Measurements from ENCODE around the gene CRYL1. TPM values are rescaled to one million over a fixed set of nuclear protein-coding genes. Genes with fewer than 3 reads are reported as not detected.

The CRYL1 gene
- total RNA-seq, 1 experiment from 2014 or later: 3.7 TPM

DNA sequence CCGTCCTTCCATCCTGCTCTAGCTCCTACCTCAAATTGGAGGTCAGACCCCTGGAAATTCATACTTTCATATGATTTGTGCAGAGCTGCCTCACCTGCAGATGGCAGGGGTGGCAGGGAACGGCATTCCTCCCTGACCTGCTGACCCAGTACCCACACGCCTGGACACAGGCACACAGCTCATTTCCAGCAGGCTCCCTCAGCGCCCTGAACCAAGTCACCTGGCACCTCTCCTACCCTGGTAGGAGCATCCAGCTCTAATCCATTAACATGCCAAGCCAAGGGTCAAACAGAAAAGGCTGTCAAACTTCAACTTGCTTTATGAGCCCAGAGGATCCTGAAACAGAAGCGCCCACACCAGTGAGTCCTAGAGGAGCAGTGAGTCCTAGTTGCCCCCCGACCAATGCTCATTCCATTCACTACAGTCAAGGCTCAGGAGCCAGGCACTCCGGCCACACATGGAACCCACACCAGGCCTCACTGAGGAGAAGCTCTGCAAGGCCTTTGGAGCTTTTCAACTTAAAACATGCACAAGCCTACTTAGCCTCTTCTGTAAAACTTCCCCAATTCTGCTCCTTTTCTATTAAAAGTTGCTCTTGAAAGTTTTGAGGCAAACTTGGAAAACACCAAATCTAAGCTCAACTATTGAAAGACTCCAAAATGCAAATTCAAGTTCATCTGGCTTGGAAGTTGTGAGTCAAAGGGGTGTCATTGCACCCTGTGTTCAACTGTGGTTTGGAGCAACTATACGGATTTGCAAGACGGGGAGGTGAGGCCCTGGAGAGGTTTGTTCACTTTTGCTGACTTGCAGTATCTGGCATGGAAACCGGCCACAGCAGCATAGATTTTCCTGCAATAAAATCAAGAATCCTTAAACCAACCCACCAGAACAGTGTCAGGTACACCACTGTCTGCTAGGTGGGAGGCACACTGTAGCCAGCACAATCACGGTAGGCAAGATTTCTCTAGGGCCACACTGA is 96.7 kb downstream of the CRYL1 start:
- Histone ChIP-seq H3K4me2 (ENCODE audit: insufficient read depth, insufficient read length, low read length) (no peak overlapping the region), H3K79me1 (ENCODE audit: insufficient read depth, low read depth, low read length, poor library complexity, severe bottlenecking) (no peaks in the 10 kb centered on the region), H2BK5ac (ENCODE audit: insufficient read length, low read length) (no peak overlapping the region), H3K18ac (ENCODE audit: insufficient read length, low read depth, low read length) (no peak overlapping the region), H2BK120ac (ENCODE audit: low read depth, low read length, poor library complexity, severe bottlenecking) (no peak overlapping the region), H2BK15ac (ENCODE audit: low read depth, low read length) (no peak overlapping the region), H3K79me2 (ENCODE audit: insufficient read depth, low read length) (no peaks in the 10 kb centered on the region), H3K9me3 (ENCODE audit: control insufficient read depth, low read depth, low read length) (no peaks in the 10 kb centered on the region), H4K20me1 (ENCODE audit: control insufficient read depth, insufficient read depth, insufficient read length) (no peaks in the 10 kb centered on the region), H3K23ac (ENCODE audit: insufficient read length, low read depth, low read length) (no peak overlapping the region), H3T11ph (ENCODE audit: low read length) (no peak overlapping the region), H3K27ac (ENCODE audit: insufficient read length, low read depth, low read length) (no peak overlapping the region), H2AFZ (ENCODE audit: low read length) (no peak overlapping the region), H4K91ac (ENCODE audit: insufficient read length, low read depth, low read length) (no peak overlapping the region), H3K4me1 (ENCODE audit: insufficient read depth, low read length) (no peaks in the 10 kb centered on the region; the same call in 1 of the 2 replicates), H4K8ac (replicated peaks; ENCODE audit: insufficient read length, low read depth, low read length) (no peak overlapping the region), H2AK5ac (ENCODE audit: insufficient read length, low read length) (no peak overlapping the region), H3K23me2 (ENCODE audit: insufficient read length, low read depth, low read length, poor library complexity, severe bottlenecking) (no peaks in the 10 kb centered on the region), H4K5ac (ENCODE audit: insufficient read length, low read depth, low read length) (no peak overlapping the region), H3K4ac (ENCODE audit: low read depth, low read length) (no peak overlapping the region), H3K56ac (ENCODE audit: insufficient read length, low read depth, low read length) (no peak overlapping the region), H3K27me3 (ENCODE audit: insufficient read depth, low read length) (no peaks in the 10 kb centered on the region), H3K9ac (ENCODE audit: extremely low read depth, insufficient read length, low read length) (no peak overlapping the region), H2BK20ac (ENCODE audit: low read depth, low read length, poor library complexity, severe bottlenecking) (no peak overlapping the region), H3K14ac (ENCODE audit: insufficient read depth, low read length) (no peak overlapping the region), H2BK12ac (ENCODE audit: insufficient read length, low read depth, low read length) (no peak overlapping the region)
- Mint-ChIP-seq H3K4me3 (no peak overlapping the region), H3K27ac (no peak overlapping the region), H3K36me3 (ENCODE audit: insufficient read depth in 1 of 3, low read depth in 3 of 3) (no peaks in the 10 kb centered on the region), H3K9me3 (no peaks in the 10 kb centered on the region; a peak in 1 of 5 replicates), H3K27me3 (ENCODE audit: low read depth) (peaks cover 3% of the 10 kb centered on the region), H3K4me1 (peaks cover 29 to 34% of the 10 kb centered on the region in 2 experiments)
- no CpG with 5 or more reads among the region's 11 CpGs for WGBS (ENCODE audit: extremely low coverage, insufficient read length, low lambda C conversion rate)
- TF ChIP-seq CTCF (conservative IDR thresholded peaks at IDR 0.05): no peak
- no peak for DNase-seq
